H9 (cell line): ENCODE data around the gene CHD6. TPM values are rescaled to one million over a fixed set of nuclear protein-coding genes. Genes with fewer than 3 reads are reported as not detected.

Experiments
- DNase-seq: peaks from one replicate; pipeline ENCODE4 v3.0.0-alpha.2; 2017
- H2AFZ ChIP-seq: one replicate; pipeline ENCODE4 v1.6.1; 2013; ENCODE audit warnings: mild to moderate bottlenecking, low read length, control low read depth, moderate library complexity
- H2AK5ac ChIP-seq: 2 replicates; pipeline ENCODE4 v1.6.1; 2013; ENCODE audit warnings: low read length, control low read depth, mixed read lengths; ENCODE audit not compliant: insufficient read length
- H2BK120ac ChIP-seq: one replicate; pipeline ENCODE4 v1.6.1; 2013; ENCODE audit warnings: low read depth, mild to moderate bottlenecking, low read length, control low read depth, inconsistent platforms; ENCODE audit not compliant: poor library complexity, severe bottlenecking
- H2BK12ac ChIP-seq: 2 replicates; pipeline ENCODE4 v1.6.1; 2013; ENCODE audit warnings: low read length, control low read depth, mixed read lengths, low read depth; ENCODE audit not compliant: insufficient read length
- H2BK15ac ChIP-seq: 2 replicates; pipeline ENCODE4 v1.6.1; 2013; ENCODE audit warnings: low read depth, low read length, control low read depth
- H2BK20ac ChIP-seq: one replicate; pipeline ENCODE4 v1.6.1; 2013; ENCODE audit warnings: low read depth, mild to moderate bottlenecking, low read length, control low read depth, inconsistent platforms; ENCODE audit not compliant: poor library complexity, severe bottlenecking
- H2BK5ac ChIP-seq: 2 replicates; pipeline ENCODE4 v1.6.1; 2013; ENCODE audit warnings: low read length, control low read depth, mixed read lengths; ENCODE audit not compliant: insufficient read length
- H3K14ac ChIP-seq: 2 replicates; pipeline ENCODE4 v1.6.1; 2013; ENCODE audit warnings: low read length, control low read depth; ENCODE audit not compliant: insufficient read depth
- H3K18ac ChIP-seq: 2 replicates; pipeline ENCODE4 v1.6.1; 2013; ENCODE audit warnings: low read depth, mild to moderate bottlenecking, mixed read lengths, low read length, control low read depth; ENCODE audit not compliant: insufficient read length
- H3K23ac ChIP-seq: 2 replicates; pipeline ENCODE4 v1.6.1; 2013; ENCODE audit warnings: low read length, control low read depth, mixed read lengths, low read depth; ENCODE audit not compliant: insufficient read length
- H3K23me2 ChIP-seq: 2 replicates; pipeline ENCODE4 v1.6.1; 2013; ENCODE audit warnings: low read depth, mild to moderate bottlenecking, mixed read lengths, low read length, control low read depth; ENCODE audit not compliant: insufficient read length, poor library complexity, severe bottlenecking
- H3K27ac ChIP-seq: 2 replicates; pipeline ENCODE4 v1.5.1; 2013; ENCODE audit warnings: low read length, control low read depth, mixed read lengths, low read depth; ENCODE audit not compliant: insufficient read length
- H3K27me3 ChIP-seq: 2 replicates; pipeline ENCODE4 v1.6.1; 2013; ENCODE audit warnings: low read length, control low read depth, inconsistent platforms; ENCODE audit not compliant: insufficient read depth
- H3K4ac ChIP-seq: 2 replicates; pipeline ENCODE4 v1.6.1; 2013; ENCODE audit warnings: low read depth, mild to moderate bottlenecking, control low read depth, inconsistent platforms, low read length, moderate library complexity
- H3K4me1 ChIP-seq: 2 replicates; pipeline ENCODE4 v1.6.1; 2013; ENCODE audit warnings: low read length, control low read depth, inconsistent platforms; ENCODE audit not compliant: insufficient read depth
- H3K4me2 ChIP-seq: 2 replicates; pipeline ENCODE4 v1.6.1; 2013; ENCODE audit warnings: low read length, control low read depth, mixed read lengths; ENCODE audit not compliant: insufficient read length, insufficient read depth
- H3K56ac ChIP-seq: 2 replicates; pipeline ENCODE4 v1.6.1; 2013; ENCODE audit warnings: low read depth, mild to moderate bottlenecking, mixed read lengths, low read length, control low read depth; ENCODE audit not compliant: insufficient read length
- H3K79me1 ChIP-seq: 2 replicates; pipeline ENCODE4 v1.6.1; 2013; ENCODE audit warnings: low read depth, mild to moderate bottlenecking, moderate library complexity, low read length, control low read depth, inconsistent platforms; ENCODE audit not compliant: insufficient read depth, poor library complexity, severe bottlenecking
- H3K79me2 ChIP-seq: 2 replicates; pipeline ENCODE4 v1.6.1; 2013; ENCODE audit warnings: low read length, control low read depth, inconsistent platforms; ENCODE audit not compliant: insufficient read depth
- H3K9ac ChIP-seq: 2 replicates; pipeline ENCODE4 v1.6.1; 2013; ENCODE audit warnings: low read length, control low read depth, mixed read lengths; ENCODE audit not compliant: insufficient read length; ENCODE audit errors: extremely low read depth
- H3K9me3 ChIP-seq: one replicate; pipeline ENCODE4 v1.6.1; 2013; ENCODE audit warnings: low read depth, low read length, inconsistent platforms; ENCODE audit not compliant: control insufficient read depth
- H3T11ph ChIP-seq: one replicate; pipeline ENCODE4 v1.6.1; 2013; ENCODE audit warnings: mild to moderate bottlenecking, low read length, control low read depth, inconsistent platforms
- H4K20me1 ChIP-seq: one replicate; pipeline ENCODE4 v1.6.1; 2013; ENCODE audit not compliant: control insufficient read depth, insufficient read length, insufficient read depth
- H4K5ac ChIP-seq: 2 replicates; pipeline ENCODE4 v1.6.1; 2013; ENCODE audit warnings: low read depth, mild to moderate bottlenecking, mixed read lengths, low read length, control low read depth; ENCODE audit not compliant: insufficient read length
- H4K8ac ChIP-seq: replicated peaks from 2 replicates; pipeline ENCODE4 v1.6.1; 2013; ENCODE audit warnings: low read length, control low read depth, mixed read lengths, low read depth; ENCODE audit not compliant: insufficient read length
- H4K91ac ChIP-seq: 2 replicates; pipeline ENCODE4 v1.6.1; 2013; ENCODE audit warnings: low read depth, mild to moderate bottlenecking, moderate library complexity, mixed read lengths, low read length, control low read depth; ENCODE audit not compliant: insufficient read length
- H3K27ac Mint-ChIP-seq, 3 experiments: 2 replicates in 2 of 3; 3 replicates in 1 of 3; pipeline ENCODE4 v1.8.0; 2020 to 2021; ENCODE audit warnings: mixed read lengths in 3 of 3, mild to moderate bottlenecking in 1 of 3, moderate library complexity in 1 of 3
- H3K27me3 Mint-ChIP-seq: 2 replicates; pipeline ENCODE4 v1.8.0; 2021; ENCODE audit warnings: low read depth, mild to moderate bottlenecking, moderate library complexity, mixed read lengths
- H3K36me3 Mint-ChIP-seq, 3 experiments: 2 replicates in 2 of 3; 3 replicates in 1 of 3; pipeline ENCODE4 v1.8.0; 2020 to 2021; ENCODE audit warnings: low read depth in 3 of 3, mixed read lengths in 3 of 3; ENCODE audit not compliant: insufficient read depth in 1 of 3
- H3K4me1 Mint-ChIP-seq, 2 experiments: 2 replicates each; pipeline ENCODE4 v1.8.0; 2020; ENCODE audit warnings: mixed read lengths in 2 of 2
- H3K4me3 Mint-ChIP-seq, 2 experiments: 2 replicates in 1 of 2; 3 replicates in 1 of 2; pipeline ENCODE4 v1.8.0; 2020 to 2021; ENCODE audit warnings: mild to moderate bottlenecking in 2 of 2, mixed read lengths in 2 of 2, moderate library complexity in 1 of 2
- H3K9me3 Mint-ChIP-seq, 2 experiments: 2 replicates in 1 of 2; 3 replicates in 1 of 2; pipeline ENCODE4 v1.8.0; 2020; ENCODE audit warnings: mild to moderate bottlenecking in 2 of 2, mixed read lengths in 2 of 2, moderate library complexity in 1 of 2
- CTCF ChIP-seq: fragments of 200-600 bp; sonication (generic); conservative IDR thresholded peaks from 3 replicates; pipeline ENCODE4 v1.8.0; 2021; ENCODE audit warnings: antibody characterized with exemption, mild to moderate bottlenecking
- WGBS: extraction: QIAGEN DNeasy Blood & Tissue Kit; methylation state at CpG from one replicate; pipeline ENCODE4 v1.1.7; 2013; ENCODE audit warnings: missing lambda C conversion rate, low lambda C conversion rate, mixed read lengths; ENCODE audit not compliant: insufficient read length; ENCODE audit errors: extremely low coverage; 5-methylcytosine and 5-hydroxymethylcytosine counted together
- total RNA-seq: library from RNA; stranded (reverse); gene quantifications from 2 replicates; pipeline ENCODE4 v1.2.1, GENCODE V29; 2021

Gene CHD6
- total RNA-seq, 1 experiment from 2014 or later, result 51.5 TPM

GRCh38 chr20:41567615-41568014 is 50.6 kb downstream of the CHD6 start:
- Histone ChIP-seq H3K23me2 (no peaks in the 10 kb centered on the region), H3K4me1 (peaks cover 3% of the 10 kb centered on the region; the same call in 1 of the 2 replicates), H3K27me3 (no peaks in the 10 kb centered on the region), H2BK15ac (no peak overlapping the region), H2BK12ac (no peak overlapping the region), H2AFZ (no peak overlapping the region), H4K8ac (no peak overlapping the region), H3K9me3 (no peaks in the 10 kb centered on the region), H3K23ac (no peak overlapping the region), H3K4me2 (no peak overlapping the region), H4K5ac (no peak overlapping the region), H2AK5ac (no peak overlapping the region), H2BK20ac (no peak overlapping the region), H3K4ac (no peak overlapping the region), H3K9ac (no peak overlapping the region), H3K56ac (no peak overlapping the region), H2BK120ac (no peak overlapping the region), H3K14ac (no peak overlapping the region), H3K79me2 (peaks cover 40% of the 10 kb centered on the region), H3T11ph (no peak overlapping the region), H4K20me1 (peaks cover 2% of the 10 kb centered on the region), H2BK5ac (no peak overlapping the region), H3K18ac (no peak overlapping the region), H3K27ac (no peak overlapping the region), H4K91ac (no peak overlapping the region), H3K79me1 (peaks cover 11% of the 10 kb centered on the region)
- H3K27ac Mint-ChIP-seq, result peak overlapping the region in 1 of 3 experiments; percentile 46; a peak in 1 of 7 replicates
- DNase-seq, result no peak
- no CpG with 5 or more reads among the region's 2 CpGs for WGBS
- peaks cover 15 to 28% of the 10 kb centered on the region in 2 experiments for H3K4me1 Mint-ChIP-seq
- peaks cover 0 to 6% (median 2%) of the 10 kb centered on the region in 3 experiments; a peak in 3 of 7 replicates for H3K36me3 Mint-ChIP-seq
- H3K9me3 Mint-ChIP-seq, result no peaks in the 10 kb centered on the region; a peak in 1 of 5 replicates
- no peaks in the 10 kb centered on the region for H3K27me3 Mint-ChIP-seq
- no peak overlapping the region for H3K4me3 Mint-ChIP-seq
- no peak for TF ChIP-seq CTCF
